Colonic mucosa (tissue), 4 donors: ENCODE measurements around the gene ZBTB38. TPM values are rescaled to one million over a fixed set of nuclear protein-coding genes. Genes with fewer than 3 reads are reported as not detected.

Source experiments
- DNase-seq: peaks from one replicate; pipeline ENCODE4 v3.0.0-alpha.2; 2020
- H3K27ac ChIP-seq: fragments of 200-600 bp; one replicate; pipeline ENCODE4 v1.8.0; 2021
- H3K27me3 ChIP-seq: fragments of 200-600 bp; one replicate; pipeline ENCODE4 v1.8.0; 2021
- H3K36me3 ChIP-seq: fragments of 200-600 bp; one replicate; pipeline ENCODE4 v1.8.0; 2021
- H3K4me1 ChIP-seq: fragments of 200-600 bp; one replicate; pipeline ENCODE4 v1.8.0; 2021; ENCODE audit warnings: mild to moderate bottlenecking
- H3K4me3 ChIP-seq: fragments of 200-600 bp; one replicate; pipeline ENCODE4 v1.8.0; 2021
- H3K9ac ChIP-seq, 2 donors: one replicate each; pipeline ENCODE4 v1.7.0; 2013; ENCODE audit warnings: control low read depth in 2 of 2, low read depth in 2 of 2, low read length in 2 of 2
- H3K9me3 ChIP-seq: fragments of 200-600 bp; one replicate; pipeline ENCODE4 v1.8.0; 2021
- CTCF ChIP-seq: fragments of 200-600 bp; IDR thresholded peaks from one replicate; pipeline ENCODE4 v1.8.0; 2022; ENCODE audit warnings: antibody characterized with exemption, mild to moderate bottlenecking
- intact Hi-C: fragments of 100-400 bp; cut with DNase I; formaldehyde crosslinking; loops from one replicate; pipeline ENCODE4 v1.14.1; 2022
- total RNA-seq, 2 donors: library from RNA; stranded (reverse); fragmentation: NEBNext Ultra II Directional in 1 of 2; extraction: Animal tissue kit (Norgen Biotek cat#: 25700) in 1 of 2; gene quantifications; one replicate each; pipeline ENCODE4 v1.2.1, GENCODE V29; 2021
- donor health status: healthy.
- donor health status: DM: no; HTN: no; CAD: no.
- donor health status: DM: no; HTN: no; CAD: no.

Gene ZBTB38
- total RNA-seq, 2 donors from 2014 or later: 95.5 to 112 TPM

GRCh38 chr3:141346418-141346817 is 21.9 kb upstream of the ZBTB38 start:
- peak overlapping the region; percentile 86 for H3K27ac ChIP-seq
- no peaks in the 10 kb centered on the region for H3K4me1 ChIP-seq
- no peak for DNase-seq
- intact Hi-C loops: no loop called here
- H3K4me3 ChIP-seq: no peak overlapping the region
- no peaks in the 10 kb centered on the region for H3K27me3 ChIP-seq
- TF ChIP-seq CTCF: no peak
- peak overlapping the region in 1 of 2 donors; percentile 62 for H3K9ac ChIP-seq
- H3K36me3 ChIP-seq: no peaks in the 10 kb centered on the region
- no peaks in the 10 kb centered on the region for H3K9me3 ChIP-seq

GRCh38 chr3:141346839-141347238 is 21.5 kb upstream of the ZBTB38 start:
- Histone ChIP-seq H3K4me3 (no peak overlapping the region), H3K4me1 (no peaks in the 10 kb centered on the region), H3K36me3 (no peaks in the 10 kb centered on the region), H3K9ac (peak overlapping the region in 1 of 2 donors; percentile 62), H3K9me3 (no peaks in the 10 kb centered on the region), H3K27ac (peak overlapping the region; percentile 86), H3K27me3 (no peaks in the 10 kb centered on the region)
- intact Hi-C loops: no loop called here
- no peak for DNase-seq
- no peak for TF ChIP-seq CTCF

GRCh38 chr3:141348837-141349236 is 19.5 kb upstream of the ZBTB38 start:
- H3K27ac ChIP-seq: no peak overlapping the region
- no peaks in the 10 kb centered on the region for H3K27me3 ChIP-seq
- H3K4me1 ChIP-seq: no peaks in the 10 kb centered on the region
- TF ChIP-seq CTCF: no peak
- no peak for DNase-seq
- H3K36me3 ChIP-seq: no peaks in the 10 kb centered on the region
- H3K4me3 ChIP-seq: no peak overlapping the region
- intact Hi-C loops: no loop called here
- H3K9me3 ChIP-seq: no peaks in the 10 kb centered on the region
- no peak overlapping the region for H3K9ac ChIP-seq

GRCh38 chr3:141349711-141350110 is 18.6 kb upstream of the ZBTB38 start:
- H3K27ac ChIP-seq: no peak overlapping the region
- DNase-seq: no peak
- H3K4me1 ChIP-seq: no peaks in the 10 kb centered on the region
- no peaks in the 10 kb centered on the region for H3K27me3 ChIP-seq
- no peaks in the 10 kb centered on the region for H3K36me3 ChIP-seq
- no peak for TF ChIP-seq CTCF
- intact Hi-C loops: no loop called here
- no peak overlapping the region for H3K9ac ChIP-seq
- no peak overlapping the region for H3K4me3 ChIP-seq
- no peaks in the 10 kb centered on the region for H3K9me3 ChIP-seq

GRCh38 chr3:141350666-141351065 is 17.6 kb upstream of the ZBTB38 start:
- no peak for TF ChIP-seq CTCF
- Histone ChIP-seq H3K9ac (no peak overlapping the region), H3K9me3 (no peaks in the 10 kb centered on the region), H3K4me1 (no peaks in the 10 kb centered on the region), H3K27me3 (no peaks in the 10 kb centered on the region), H3K4me3 (no peak overlapping the region), H3K36me3 (no peaks in the 10 kb centered on the region), H3K27ac (no peak overlapping the region)
- no peak for DNase-seq
- intact Hi-C loops: no loop called here
